ENCODE measurements around the gene PRKD1.

PRKD1 gene

GRCh38 chr14:29601616-29602015 lies 326.0 kb downstream of the PRKD1 start:
- no peak for ATAC-seq
- TF ChIP-seq CSDC2 (CRISPR knock-in tag; IDR thresholded peaks at IDR 0.05) (no peak), TCF4 (CRISPR knock-in tag; IDR thresholded peaks at IDR 0.05; ENCODE audit: borderline replicate concordance) (no peak), BACH2 (CRISPR knock-in tag; IDR thresholded peaks at IDR 0.05; ENCODE audit: borderline replicate concordance) (no peak), ZC3H10 (CRISPR knock-in tag; IDR thresholded peaks at IDR 0.05) (no peak), ZNF565 (CRISPR knock-in tag; conservative IDR thresholded peaks at IDR 0.05; ENCODE audit: low read depth) (no peak), RARB (CRISPR knock-in tag; IDR thresholded peaks at IDR 0.05) (no peak), SNAI2 (CRISPR knock-in tag; IDR thresholded peaks at IDR 0.05) (no peak), OSR1 (CRISPR knock-in tag; IDR thresholded peaks at IDR 0.05) (no peak), PPARA (CRISPR knock-in tag; IDR thresholded peaks at IDR 0.05; ENCODE audit: borderline replicate concordance) (no peak)
- TF ChIP-seq, protein P1, sequence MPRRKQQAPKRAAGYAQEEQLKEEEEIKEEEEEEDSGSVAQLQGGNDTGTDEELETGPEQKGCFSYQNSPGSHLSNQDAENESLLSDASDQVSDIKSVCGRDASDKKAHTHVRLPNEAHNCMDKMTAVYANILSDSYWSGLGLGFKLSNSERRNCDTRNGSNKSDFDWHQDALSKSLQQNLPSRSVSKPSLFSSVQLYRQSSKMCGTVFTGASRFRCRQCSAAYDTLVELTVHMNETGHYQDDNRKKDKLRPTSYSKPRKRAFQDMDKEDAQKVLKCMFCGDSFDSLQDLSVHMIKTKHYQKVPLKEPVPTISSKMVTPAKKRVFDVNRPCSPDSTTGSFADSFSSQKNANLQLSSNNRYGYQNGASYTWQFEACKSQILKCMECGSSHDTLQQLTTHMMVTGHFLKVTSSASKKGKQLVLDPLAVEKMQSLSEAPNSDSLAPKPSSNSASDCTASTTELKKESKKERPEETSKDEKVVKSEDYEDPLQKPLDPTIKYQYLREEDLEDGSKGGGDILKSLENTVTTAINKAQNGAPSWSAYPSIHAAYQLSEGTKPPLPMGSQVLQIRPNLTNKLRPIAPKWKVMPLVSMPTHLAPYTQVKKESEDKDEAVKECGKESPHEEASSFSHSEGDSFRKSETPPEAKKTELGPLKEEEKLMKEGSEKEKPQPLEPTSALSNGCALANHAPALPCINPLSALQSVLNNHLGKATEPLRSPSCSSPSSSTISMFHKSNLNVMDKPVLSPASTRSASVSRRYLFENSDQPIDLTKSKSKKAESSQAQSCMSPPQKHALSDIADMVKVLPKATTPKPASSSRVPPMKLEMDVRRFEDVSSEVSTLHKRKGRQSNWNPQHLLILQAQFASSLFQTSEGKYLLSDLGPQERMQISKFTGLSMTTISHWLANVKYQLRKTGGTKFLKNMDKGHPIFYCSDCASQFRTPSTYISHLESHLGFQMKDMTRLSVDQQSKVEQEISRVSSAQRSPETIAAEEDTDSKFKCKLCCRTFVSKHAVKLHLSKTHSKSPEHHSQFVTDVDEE (CRISPR knock-in tag; IDR thresholded peaks at IDR 0.05): no peak
- TF ChIP-seq, protein P2, sequence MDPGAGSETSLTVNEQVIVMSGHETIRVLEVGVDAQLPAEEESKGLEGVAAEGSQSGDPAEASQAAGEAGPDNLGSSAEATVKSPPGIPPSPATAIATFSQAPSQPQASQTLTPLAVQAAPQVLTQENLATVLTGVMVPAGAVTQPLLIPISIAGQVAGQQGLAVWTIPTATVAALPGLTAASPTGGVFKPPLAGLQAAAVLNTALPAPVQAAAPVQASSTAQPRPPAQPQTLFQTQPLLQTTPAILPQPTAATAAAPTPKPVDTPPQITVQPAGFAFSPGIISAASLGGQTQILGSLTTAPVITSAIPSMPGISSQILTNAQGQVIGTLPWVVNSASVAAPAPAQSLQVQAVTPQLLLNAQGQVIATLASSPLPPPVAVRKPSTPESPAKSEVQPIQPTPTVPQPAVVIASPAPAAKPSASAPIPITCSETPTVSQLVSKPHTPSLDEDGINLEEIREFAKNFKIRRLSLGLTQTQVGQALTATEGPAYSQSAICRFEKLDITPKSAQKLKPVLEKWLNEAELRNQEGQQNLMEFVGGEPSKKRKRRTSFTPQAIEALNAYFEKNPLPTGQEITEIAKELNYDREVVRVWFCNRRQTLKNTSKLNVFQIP (CRISPR knock-in tag; IDR thresholded peaks at IDR 0.05; ENCODE audit: borderline replicate concordance, low read depth): no peak
- TF ChIP-seq, protein P3, sequence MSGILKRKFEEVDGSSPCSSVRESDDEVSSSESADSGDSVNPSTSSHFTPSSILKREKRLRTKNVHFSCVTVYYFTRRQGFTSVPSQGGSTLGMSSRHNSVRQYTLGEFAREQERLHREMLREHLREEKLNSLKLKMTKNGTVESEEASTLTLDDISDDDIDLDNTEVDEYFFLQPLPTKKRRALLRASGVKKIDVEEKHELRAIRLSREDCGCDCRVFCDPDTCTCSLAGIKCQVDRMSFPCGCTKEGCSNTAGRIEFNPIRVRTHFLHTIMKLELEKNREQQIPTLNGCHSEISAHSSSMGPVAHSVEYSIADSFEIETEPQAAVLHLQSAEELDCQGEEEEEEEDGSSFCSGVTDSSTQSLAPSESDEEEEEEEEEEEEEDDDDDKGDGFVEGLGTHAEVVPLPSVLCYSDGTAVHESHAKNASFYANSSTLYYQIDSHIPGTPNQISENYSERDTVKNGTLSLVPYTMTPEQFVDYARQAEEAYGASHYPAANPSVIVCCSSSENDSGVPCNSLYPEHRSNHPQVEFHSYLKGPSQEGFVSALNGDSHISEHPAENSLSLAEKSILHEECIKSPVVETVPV (CRISPR knock-in tag; IDR thresholded peaks at IDR 0.05): no peak

GRCh38 chr14:29587761-29588470 lies 339.7 kb downstream of the PRKD1 start:
- ATAC-seq: no peak
- TF ChIP-seq RARB (CRISPR knock-in tag; IDR thresholded peaks at IDR 0.05): no peak
- no peak for TF ChIP-seq SNAI2 (CRISPR knock-in tag; IDR thresholded peaks at IDR 0.05)
- TF ChIP-seq ZNF70 (CRISPR knock-in tag; IDR thresholded peaks at IDR 0.05): no peak
- no peak for TF ChIP-seq ISL1 (CRISPR knock-in tag; IDR thresholded peaks at IDR 0.05)
- TF ChIP-seq ARNTL (CRISPR knock-in tag; IDR thresholded peaks at IDR 0.05; ENCODE audit: borderline replicate concordance, low read depth): no peak
- no peak for TF ChIP-seq ZFP3 (CRISPR knock-in tag; IDR thresholded peaks at IDR 0.05)
- TF ChIP-seq, protein P4, sequence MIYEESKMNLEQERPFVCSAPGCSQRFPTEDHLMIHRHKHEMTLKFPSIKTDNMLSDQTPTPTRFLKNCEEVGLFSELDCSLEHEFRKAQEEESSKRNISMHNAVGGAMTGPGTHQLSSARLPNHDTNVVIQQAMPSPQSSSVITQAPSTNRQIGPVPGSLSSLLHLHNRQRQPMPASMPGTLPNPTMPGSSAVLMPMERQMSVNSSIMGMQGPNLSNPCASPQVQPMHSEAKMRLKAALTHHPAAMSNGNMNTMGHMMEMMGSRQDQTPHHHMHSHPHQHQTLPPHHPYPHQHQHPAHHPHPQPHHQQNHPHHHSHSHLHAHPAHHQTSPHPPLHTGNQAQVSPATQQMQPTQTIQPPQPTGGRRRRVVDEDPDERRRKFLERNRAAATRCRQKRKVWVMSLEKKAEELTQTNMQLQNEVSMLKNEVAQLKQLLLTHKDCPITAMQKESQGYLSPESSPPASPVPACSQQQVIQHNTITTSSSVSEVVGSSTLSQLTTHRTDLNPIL (CRISPR knock-in tag; IDR thresholded peaks at IDR 0.05; ENCODE audit: low read depth): no peak
- TF ChIP-seq, protein P2 (CRISPR knock-in tag; IDR thresholded peaks at IDR 0.05; ENCODE audit: borderline replicate concordance, low read depth): no peak
- TF ChIP-seq, protein P1 (CRISPR knock-in tag; IDR thresholded peaks at IDR 0.05): no peak
- TF ChIP-seq PATZ1 (CRISPR knock-in tag; IDR thresholded peaks at IDR 0.05; ENCODE audit: borderline replicate concordance): no peak
- no peak for TF ChIP-seq ZNF565 (CRISPR knock-in tag; conservative IDR thresholded peaks at IDR 0.05; ENCODE audit: low read depth)
- TF ChIP-seq, protein P3 (CRISPR knock-in tag; IDR thresholded peaks at IDR 0.05): no peak
- TF ChIP-seq ZFP30 (CRISPR knock-in tag; IDR thresholded peaks at IDR 0.05): no peak
- TF ChIP-seq PPARA (CRISPR knock-in tag; IDR thresholded peaks at IDR 0.05; ENCODE audit: borderline replicate concordance): no peak
- no peak for TF ChIP-seq BACH2 (CRISPR knock-in tag; IDR thresholded peaks at IDR 0.05; ENCODE audit: borderline replicate concordance)
- TF ChIP-seq ZNF8 (CRISPR knock-in tag; IDR thresholded peaks at IDR 0.05): no peak
- TF ChIP-seq TCF4 (CRISPR knock-in tag; IDR thresholded peaks at IDR 0.05; ENCODE audit: borderline replicate concordance): no peak
- no peak for TF ChIP-seq ZC3H10 (CRISPR knock-in tag; IDR thresholded peaks at IDR 0.05)
- TF ChIP-seq CSDC2 (CRISPR knock-in tag; IDR thresholded peaks at IDR 0.05): no peak

All from SK-N-SH treated with all-trans-retinoic acid at 6 μM for 48 hours (cell line).